Measurements from ENCODE around the gene GALNT2. TPM values are rescaled to one million over a fixed set of nuclear protein-coding genes. Genes with fewer than 3 reads are reported as not detected.
A peak's percentile ranks its signal among the peaks of the same experiment; 100 is the strongest.

The GALNT2 gene
- polyA plus RNA-seq, 1 of the 3 experiments (the other 2 are of a cell fraction): 118 TPM

DNA sequence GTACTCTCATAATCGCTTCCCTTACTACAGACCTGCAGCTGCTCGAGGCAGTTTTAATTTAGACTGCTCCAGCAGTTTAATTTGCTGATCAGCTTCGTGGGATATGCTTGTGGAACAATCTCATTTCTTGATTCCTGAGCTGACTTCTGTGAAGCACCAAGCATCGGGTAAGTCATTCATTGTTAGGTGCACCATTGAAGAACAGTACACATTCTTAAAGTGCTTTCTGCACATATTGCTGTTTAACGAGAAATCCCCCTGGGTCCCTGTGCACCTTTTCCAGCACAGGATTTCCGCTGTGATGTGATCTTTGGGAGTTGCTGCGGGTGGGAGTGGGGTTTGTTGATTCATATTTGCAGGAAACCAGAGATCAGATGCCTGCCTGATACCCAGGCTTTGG lies 9.1 kb downstream of the GALNT2 start:
- Histone ChIP-seq H3K9me2 (no peaks in the 10 kb centered on the region), H3K36me3 (replicated peaks in 1 of 2; ENCODE audit: control insufficient read depth in 1 of 2, insufficient read depth in 2 of 2, low read length in 1 of 2) (peaks cover 0 to 3% of the 10 kb centered on the region in 2 experiments), H3F3A (replicated peaks; ENCODE audit: insufficient read depth) (peaks cover 24% of the 10 kb centered on the region), H3K4me1 (ENCODE audit: control insufficient read depth in 1 of 2, insufficient read depth in 2 of 2, low read depth in 1 of 2, low read length in 1 of 2) (peaks cover 39 to 50% of the 10 kb centered on the region in 2 experiments), H3K4me2 (no peak overlapping the region), H2AFZ (ENCODE audit: low read depth) (no peak overlapping the region), H3K4me3 (ENCODE audit: low read depth in 2 of 2, low read length in 1 of 2) (no peak overlapping the region), H4K20me1 (ENCODE audit: insufficient read depth) (peaks cover 45% of the 10 kb centered on the region), H3K27me3 (ENCODE audit: insufficient read depth) (no peaks in the 10 kb centered on the region), H3K79me2 (ENCODE audit: insufficient read depth) (peaks cover 99% of the 10 kb centered on the region), H3K27ac (ENCODE audit: low read depth in 2 of 2, low read length in 1 of 2) (no peak overlapping the region), H3K9ac (no peak overlapping the region), H3K9me3 (no peaks in the 10 kb centered on the region)
- CTCF ChIA-PET: no interaction called here
- POLR2A ChIA-PET: no interaction called here
- 95% methylated on average over 7 of the region's 7 CpGs for WGBS (ENCODE audit: low lambda C conversion rate)
- TF ChIP-seq, protein P1, sequence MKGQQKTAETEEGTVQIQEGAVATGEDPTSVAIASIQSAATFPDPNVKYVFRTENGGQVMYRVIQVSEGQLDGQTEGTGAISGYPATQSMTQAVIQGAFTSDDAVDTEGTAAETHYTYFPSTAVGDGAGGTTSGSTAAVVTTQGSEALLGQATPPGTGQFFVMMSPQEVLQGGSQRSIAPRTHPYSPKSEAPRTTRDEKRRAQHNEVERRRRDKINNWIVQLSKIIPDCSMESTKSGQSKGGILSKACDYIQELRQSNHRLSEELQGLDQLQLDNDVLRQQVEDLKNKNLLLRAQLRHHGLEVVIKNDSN (IDR thresholded peaks at IDR 0.05; ENCODE audit: borderline replicate concordance, low read depth): no peak
- TF ChIP-seq TEAD4 (IDR thresholded peaks at IDR 0.05; ENCODE audit: borderline replicate concordance, insufficient read depth) (no peak), TAF1 (IDR thresholded peaks at IDR 0.05; ENCODE audit: borderline replicate concordance, low read depth, low read length) (no peak), RAD21 (IDR thresholded peaks at IDR 0.05; ENCODE audit: low read length) (no peak), MXI1 (IDR thresholded peaks at IDR 0.05; ENCODE audit: low read depth, low read length) (no peak)
- TF ChIP-seq, protein P2, sequence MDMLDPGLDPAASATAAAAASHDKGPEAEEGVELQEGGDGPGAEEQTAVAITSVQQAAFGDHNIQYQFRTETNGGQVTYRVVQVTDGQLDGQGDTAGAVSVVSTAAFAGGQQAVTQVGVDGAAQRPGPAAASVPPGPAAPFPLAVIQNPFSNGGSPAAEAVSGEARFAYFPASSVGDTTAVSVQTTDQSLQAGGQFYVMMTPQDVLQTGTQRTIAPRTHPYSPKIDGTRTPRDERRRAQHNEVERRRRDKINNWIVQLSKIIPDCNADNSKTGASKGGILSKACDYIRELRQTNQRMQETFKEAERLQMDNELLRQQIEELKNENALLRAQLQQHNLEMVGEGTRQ (IDR thresholded peaks at IDR 0.05; ENCODE audit: borderline replicate concordance, low read depth, low read length): no peak
- no peak for DNase-seq

DNA sequence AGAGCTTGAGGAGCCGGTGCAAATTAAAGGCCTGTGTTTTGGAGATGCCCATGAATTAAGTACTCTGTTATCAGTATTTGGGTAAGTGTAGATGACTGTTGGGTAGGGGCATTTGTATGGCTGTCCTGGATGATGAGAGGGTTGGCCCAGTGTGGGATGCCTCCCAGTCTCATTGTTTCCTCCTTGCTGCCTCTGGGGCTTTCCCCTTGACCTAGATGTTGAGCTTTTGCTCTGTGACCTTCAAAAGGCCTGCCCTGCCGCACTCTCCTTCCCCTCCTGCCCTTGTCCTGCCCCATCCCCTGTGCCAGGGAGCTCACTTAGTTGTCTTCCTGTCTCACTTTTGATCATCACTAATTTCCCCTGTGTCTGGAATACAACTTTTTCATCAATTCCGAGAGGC lies 10.0 kb downstream of the GALNT2 start:
- Histone ChIP-seq H3K27me3 (ENCODE audit: insufficient read depth) (no peaks in the 10 kb centered on the region), H3K9ac (no peak overlapping the region), H4K20me1 (ENCODE audit: insufficient read depth) (peaks cover 36% of the 10 kb centered on the region), H3K4me1 (ENCODE audit: control insufficient read depth in 1 of 2, insufficient read depth in 2 of 2, low read depth in 1 of 2, low read length in 1 of 2) (peaks cover 38 to 50% of the 10 kb centered on the region in 2 experiments), H3F3A (replicated peaks; ENCODE audit: insufficient read depth) (peaks cover 24% of the 10 kb centered on the region), H3K79me2 (ENCODE audit: insufficient read depth) (peaks cover 99% of the 10 kb centered on the region), H3K4me2 (peak overlapping the region; percentile 56), H3K27ac (ENCODE audit: low read depth in 2 of 2, low read length in 1 of 2) (peak overlapping the region in 1 of 2 experiments; percentile 73; a peak in 2 of 4 replicates), H3K4me3 (ENCODE audit: low read depth in 2 of 2, low read length in 1 of 2) (no peak overlapping the region), H2AFZ (ENCODE audit: low read depth) (no peak overlapping the region), H3K9me3 (no peaks in the 10 kb centered on the region), H3K36me3 (replicated peaks in 1 of 2; ENCODE audit: control insufficient read depth in 1 of 2, insufficient read depth in 2 of 2, low read length in 1 of 2) (peaks cover 0 to 3% of the 10 kb centered on the region in 2 experiments), H3K9me2 (no peaks in the 10 kb centered on the region)
- 74% methylated on average over 3 of the region's 3 CpGs for WGBS (ENCODE audit: low lambda C conversion rate)
- POLR2A ChIA-PET: no interaction called here
- CTCF ChIA-PET: interaction anchor here (1.1 kb wide), 1 partner anchor 10 kb away, joined by 4 read pairs; no protein-coding TSS in a partner anchor
- no peak for TF ChIP-seq YY1 (IDR thresholded peaks at IDR 0.05; ENCODE audit: low read depth)
- no peak for DNase-seq

DNA sequence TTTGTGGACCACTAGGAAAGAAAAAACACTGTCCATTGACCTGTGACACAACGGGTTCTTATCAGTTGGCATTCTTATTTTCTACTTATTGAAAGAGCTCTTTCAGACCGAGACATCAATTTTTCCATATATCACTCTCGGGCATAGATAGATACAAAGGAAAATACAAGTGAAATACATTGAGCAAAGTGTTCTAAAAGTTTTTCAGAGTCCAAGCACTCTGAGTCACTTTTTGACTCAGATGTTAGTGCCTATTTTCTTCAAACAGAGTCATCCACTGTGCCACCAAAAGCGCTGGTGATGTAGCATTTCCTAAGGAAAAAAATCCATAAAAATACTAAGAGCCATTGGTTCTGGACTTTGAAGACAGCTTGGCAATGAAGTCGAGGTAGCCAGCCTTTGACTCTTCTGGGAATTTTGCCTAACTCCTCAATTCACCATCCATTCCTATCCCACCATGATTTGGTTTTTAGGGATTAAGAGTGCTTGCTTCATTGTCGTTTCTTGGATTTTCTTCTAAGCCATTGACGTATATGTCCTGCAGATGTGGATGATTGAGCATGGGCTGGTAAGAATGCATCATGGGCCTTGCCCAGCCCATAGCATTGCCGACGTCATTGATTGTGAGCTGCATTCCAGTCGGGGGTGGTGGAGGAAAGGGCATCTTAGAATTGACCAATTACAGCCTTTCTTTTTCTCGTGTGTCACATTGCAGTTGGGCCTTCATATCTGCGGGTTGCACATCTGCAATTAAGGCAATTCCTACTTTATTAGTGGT lies 10.6 kb downstream of the GALNT2 start:
- Histone ChIP-seq H3K9me3 (no peaks in the 10 kb centered on the region), H4K20me1 (ENCODE audit: insufficient read depth) (peaks cover 30% of the 10 kb centered on the region), H3K9ac (peak overlapping the region; percentile 17; the same call in 1 of the 2 replicates), H3F3A (replicated peaks; ENCODE audit: insufficient read depth) (peaks cover 29% of the 10 kb centered on the region), H3K4me2 (peak overlapping the region; percentile 56), H3K4me3 (ENCODE audit: low read depth in 2 of 2, low read length in 1 of 2) (no peak overlapping the region), H3K4me1 (ENCODE audit: control insufficient read depth in 1 of 2, insufficient read depth in 2 of 2, low read depth in 1 of 2, low read length in 1 of 2) (peaks cover 38 to 47% of the 10 kb centered on the region in 2 experiments), H3K36me3 (replicated peaks in 1 of 2; ENCODE audit: control insufficient read depth in 1 of 2, insufficient read depth in 2 of 2, low read length in 1 of 2) (peaks cover 0 to 3% of the 10 kb centered on the region in 2 experiments), H2AFZ (ENCODE audit: low read depth) (no peak overlapping the region), H3K9me2 (no peaks in the 10 kb centered on the region), H3K79me2 (ENCODE audit: insufficient read depth) (peaks cover 99% of the 10 kb centered on the region), H3K27ac (ENCODE audit: low read depth in 2 of 2, low read length in 1 of 2) (peak overlapping the region in 1 of 2 experiments; percentile 73; a peak in 2 of 4 replicates), H3K27me3 (ENCODE audit: insufficient read depth) (no peaks in the 10 kb centered on the region)
- 70% methylated on average over 12 of the region's 12 CpGs for WGBS (ENCODE audit: low lambda C conversion rate)
- ChIA-PET CTCF (interaction anchor here (1.1 kb wide), 1 partner anchor 10 kb away, joined by 4 read pairs; no protein-coding TSS in a partner anchor), POLR2A (no interaction called here)
- DNase-seq: no peak
- no peak for TF ChIP-seq SMC3 (IDR thresholded peaks at IDR 0.05; ENCODE audit: low read depth, low read length)
- TF ChIP-seq TAF1 (IDR thresholded peaks at IDR 0.05; ENCODE audit: borderline replicate concordance, low read depth, low read length): no peak
- no peak for TF ChIP-seq FOXM1 (IDR thresholded peaks at IDR 0.05; ENCODE audit: low read depth)
- TF ChIP-seq, protein P3, sequence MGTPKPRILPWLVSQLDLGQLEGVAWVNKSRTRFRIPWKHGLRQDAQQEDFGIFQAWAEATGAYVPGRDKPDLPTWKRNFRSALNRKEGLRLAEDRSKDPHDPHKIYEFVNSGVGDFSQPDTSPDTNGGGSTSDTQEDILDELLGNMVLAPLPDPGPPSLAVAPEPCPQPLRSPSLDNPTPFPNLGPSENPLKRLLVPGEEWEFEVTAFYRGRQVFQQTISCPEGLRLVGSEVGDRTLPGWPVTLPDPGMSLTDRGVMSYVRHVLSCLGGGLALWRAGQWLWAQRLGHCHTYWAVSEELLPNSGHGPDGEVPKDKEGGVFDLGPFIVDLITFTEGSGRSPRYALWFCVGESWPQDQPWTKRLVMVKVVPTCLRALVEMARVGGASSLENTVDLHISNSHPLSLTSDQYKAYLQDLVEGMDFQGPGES (IDR thresholded peaks at IDR 0.05; ENCODE audit: low read depth, low read length): no peak
- TF ChIP-seq, protein P4, sequence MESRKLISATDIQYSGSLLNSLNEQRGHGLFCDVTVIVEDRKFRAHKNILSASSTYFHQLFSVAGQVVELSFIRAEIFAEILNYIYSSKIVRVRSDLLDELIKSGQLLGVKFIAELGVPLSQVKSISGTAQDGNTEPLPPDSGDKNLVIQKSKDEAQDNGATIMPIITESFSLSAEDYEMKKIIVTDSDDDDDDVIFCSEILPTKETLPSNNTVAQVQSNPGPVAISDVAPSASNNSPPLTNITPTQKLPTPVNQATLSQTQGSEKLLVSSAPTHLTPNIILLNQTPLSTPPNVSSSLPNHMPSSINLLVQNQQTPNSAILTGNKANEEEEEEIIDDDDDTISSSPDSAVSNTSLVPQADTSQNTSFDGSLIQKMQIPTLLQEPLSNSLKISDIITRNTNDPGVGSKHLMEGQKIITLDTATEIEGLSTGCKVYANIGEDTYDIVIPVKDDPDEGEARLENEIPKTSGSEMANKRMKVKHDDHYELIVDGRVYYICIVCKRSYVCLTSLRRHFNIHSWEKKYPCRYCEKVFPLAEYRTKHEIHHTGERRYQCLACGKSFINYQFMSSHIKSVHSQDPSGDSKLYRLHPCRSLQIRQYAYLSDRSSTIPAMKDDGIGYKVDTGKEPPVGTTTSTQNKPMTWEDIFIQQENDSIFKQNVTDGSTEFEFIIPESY (IDR thresholded peaks at IDR 0.05; ENCODE audit: borderline replicate concordance, low read depth): no peak
- peak; percentile 32; the same call in 1 of the 2 replicates for TF ChIP-seq JUND (IDR thresholded peaks at IDR 0.05)
- TF ChIP-seq, protein P5, sequence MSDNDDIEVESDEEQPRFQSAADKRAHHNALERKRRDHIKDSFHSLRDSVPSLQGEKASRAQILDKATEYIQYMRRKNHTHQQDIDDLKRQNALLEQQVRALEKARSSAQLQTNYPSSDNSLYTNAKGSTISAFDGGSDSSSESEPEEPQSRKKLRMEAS (IDR thresholded peaks at IDR 0.05; ENCODE audit: low read depth): no peak
- TF ChIP-seq SIN3A (IDR thresholded peaks at IDR 0.05; ENCODE audit: borderline replicate concordance, low read depth, low read length): no peak
- peak; percentile 53 for TF ChIP-seq FOSL2 (IDR thresholded peaks at IDR 0.05; ENCODE audit: borderline replicate concordance, low read depth)
